Measurements from ENCODE around the gene TSKS. TPM values are rescaled to one million over a fixed set of nuclear protein-coding genes. Genes with fewer than 3 reads are reported as not detected.

TSKS gene
- total and polyA plus RNA-seq, 2 of the 13 experiments (the other 11 are each of a cell fraction or from before 2014, with no cell fraction given) = 0.03 TPM; not detected in 1

DNA sequence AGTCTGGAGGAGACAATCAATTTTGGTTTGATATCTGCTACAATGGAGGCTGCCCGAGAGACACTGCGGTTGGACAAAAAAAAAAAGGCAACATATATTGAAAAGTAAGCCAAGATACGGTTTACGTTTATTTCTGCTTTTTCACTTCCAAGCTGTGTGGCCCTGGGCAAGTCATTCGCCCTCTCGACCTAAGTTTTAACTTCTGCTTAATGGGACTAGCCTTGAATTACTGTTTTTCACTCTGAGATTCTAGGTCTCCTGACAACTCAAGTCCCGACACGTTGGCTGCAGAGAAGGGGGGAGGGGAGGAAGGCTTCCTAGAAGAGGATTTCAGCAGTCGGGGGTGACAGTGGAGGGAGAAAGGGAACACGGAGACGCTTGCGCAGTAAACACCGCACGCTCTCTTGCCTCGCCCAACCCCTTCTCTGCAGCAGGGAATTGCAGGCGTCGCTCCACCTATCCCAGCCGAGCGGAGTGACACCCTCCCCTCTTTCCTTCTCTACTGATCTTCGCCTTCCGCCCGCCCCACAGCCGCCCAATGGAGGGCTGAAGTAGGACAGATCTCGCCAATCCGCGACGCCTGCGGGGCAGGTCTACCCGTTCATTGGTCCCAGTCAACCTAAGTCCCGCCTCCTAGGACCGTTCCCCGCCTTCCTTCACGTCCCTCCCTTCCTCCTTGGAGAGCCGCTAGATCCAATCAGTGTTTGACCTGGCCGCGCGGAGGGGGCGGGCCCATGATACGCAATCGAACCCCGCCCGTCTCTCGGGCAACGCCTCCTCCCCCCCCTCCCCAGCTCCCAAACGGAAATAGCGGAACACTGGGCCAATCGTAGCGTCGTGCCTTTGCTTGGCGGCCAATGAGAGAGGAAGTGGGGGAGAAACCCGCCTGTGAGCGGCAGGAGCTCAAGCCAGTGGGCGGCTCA is 3.2 kb upstream of the TSKS start (continued):
- TF ChIP-seq PCBP1 (IDR thresholded peaks at IDR 0.05; ENCODE audit: borderline replicate concordance, low read depth, low read length) (0 out of 2 replicates have a peak, but pooled peaks have one; percentile 55), ZNF746 (CRISPR knock-in tag; IDR thresholded peaks at IDR 0.05) (no peak), NFYB (CRISPR knock-in tag; IDR thresholded peaks at IDR 0.05) (peak; percentile 98), ELF1 (CRISPR knock-in tag; IDR thresholded peaks at IDR 0.05) (peak; percentile 77), BORCS8-MEF2B (CRISPR knock-in tag; IDR thresholded peaks at IDR 0.05) (peak; percentile 60; the same call in 1 of the 2 replicates), ZNF235 (CRISPR knock-in tag; IDR thresholded peaks at IDR 0.05; ENCODE audit: borderline replicate concordance) (no peak), NR2C2 (CRISPR knock-in tag; IDR thresholded peaks at IDR 0.05; ENCODE audit: borderline replicate concordance) (peak; percentile 28; the same call in 1 of the 2 replicates), NR1H2 (CRISPR knock-in tag; IDR thresholded peaks at IDR 0.05; ENCODE audit: borderline replicate concordance, low read depth) (no peak), POLR2A (IDR thresholded peaks at IDR 0.05; ENCODE audit: insufficient read depth in 1 of 2, low read depth in 2 of 2, low read length in 2 of 2) (peak; percentile 68 to 89), CHD4 (IDR thresholded peaks at IDR 0.05; ENCODE audit: borderline replicate concordance, low read length) (peak; percentile 54; the same call in 1 of the 2 replicates), ZNF432 (CRISPR knock-in tag; IDR thresholded peaks at IDR 0.05; ENCODE audit: borderline replicate concordance) (no peak), SP4 (CRISPR knock-in tag; IDR thresholded peaks at IDR 0.05) (peak; percentile 95), CREB1 (IDR thresholded peaks at IDR 0.05) (peak; percentile 82), CREB1 (CRISPR knock-in tag; IDR thresholded peaks at IDR 0.05) (peak; percentile 94), ELF4 (CRISPR knock-in tag; IDR thresholded peaks at IDR 0.05; ENCODE audit: borderline replicate concordance) (peak; percentile 70; the same call in 1 of the 2 replicates), FOXA3 (CRISPR knock-in tag; IDR thresholded peaks at IDR 0.05) (peak; percentile 48), HNF4G (IDR thresholded peaks at IDR 0.05; ENCODE audit: borderline replicate concordance, low read depth, low read length) (no peak), HNF4G (CRISPR knock-in tag; IDR thresholded peaks at IDR 0.05; ENCODE audit: borderline replicate concordance, low read depth) (no peak)
- TF ChIP-seq, protein P1, sequence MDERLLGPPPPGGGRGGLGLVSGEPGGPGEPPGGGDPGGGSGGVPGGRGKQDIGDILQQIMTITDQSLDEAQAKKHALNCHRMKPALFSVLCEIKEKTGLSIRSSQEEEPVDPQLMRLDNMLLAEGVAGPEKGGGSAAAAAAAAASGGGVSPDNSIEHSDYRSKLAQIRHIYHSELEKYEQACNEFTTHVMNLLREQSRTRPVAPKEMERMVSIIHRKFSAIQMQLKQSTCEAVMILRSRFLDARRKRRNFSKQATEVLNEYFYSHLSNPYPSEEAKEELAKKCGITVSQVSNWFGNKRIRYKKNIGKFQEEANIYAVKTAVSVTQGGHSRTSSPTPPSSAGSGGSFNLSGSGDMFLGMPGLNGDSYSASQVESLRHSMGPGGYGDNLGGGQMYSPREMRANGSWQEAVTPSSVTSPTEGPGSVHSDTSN (CRISPR knock-in tag; IDR thresholded peaks at IDR 0.05) = peak; percentile 93
- TF ChIP-seq, protein P2, sequence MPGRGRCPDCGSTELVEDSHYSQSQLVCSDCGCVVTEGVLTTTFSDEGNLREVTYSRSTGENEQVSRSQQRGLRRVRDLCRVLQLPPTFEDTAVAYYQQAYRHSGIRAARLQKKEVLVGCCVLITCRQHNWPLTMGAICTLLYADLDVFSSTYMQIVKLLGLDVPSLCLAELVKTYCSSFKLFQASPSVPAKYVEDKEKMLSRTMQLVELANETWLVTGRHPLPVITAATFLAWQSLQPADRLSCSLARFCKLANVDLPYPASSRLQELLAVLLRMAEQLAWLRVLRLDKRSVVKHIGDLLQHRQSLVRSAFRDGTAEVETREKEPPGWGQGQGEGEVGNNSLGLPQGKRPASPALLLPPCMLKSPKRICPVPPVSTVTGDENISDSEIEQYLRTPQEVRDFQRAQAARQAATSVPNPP (CRISPR knock-in tag; IDR thresholded peaks at IDR 0.05) = no peak
- TF ChIP-seq, protein P3, sequence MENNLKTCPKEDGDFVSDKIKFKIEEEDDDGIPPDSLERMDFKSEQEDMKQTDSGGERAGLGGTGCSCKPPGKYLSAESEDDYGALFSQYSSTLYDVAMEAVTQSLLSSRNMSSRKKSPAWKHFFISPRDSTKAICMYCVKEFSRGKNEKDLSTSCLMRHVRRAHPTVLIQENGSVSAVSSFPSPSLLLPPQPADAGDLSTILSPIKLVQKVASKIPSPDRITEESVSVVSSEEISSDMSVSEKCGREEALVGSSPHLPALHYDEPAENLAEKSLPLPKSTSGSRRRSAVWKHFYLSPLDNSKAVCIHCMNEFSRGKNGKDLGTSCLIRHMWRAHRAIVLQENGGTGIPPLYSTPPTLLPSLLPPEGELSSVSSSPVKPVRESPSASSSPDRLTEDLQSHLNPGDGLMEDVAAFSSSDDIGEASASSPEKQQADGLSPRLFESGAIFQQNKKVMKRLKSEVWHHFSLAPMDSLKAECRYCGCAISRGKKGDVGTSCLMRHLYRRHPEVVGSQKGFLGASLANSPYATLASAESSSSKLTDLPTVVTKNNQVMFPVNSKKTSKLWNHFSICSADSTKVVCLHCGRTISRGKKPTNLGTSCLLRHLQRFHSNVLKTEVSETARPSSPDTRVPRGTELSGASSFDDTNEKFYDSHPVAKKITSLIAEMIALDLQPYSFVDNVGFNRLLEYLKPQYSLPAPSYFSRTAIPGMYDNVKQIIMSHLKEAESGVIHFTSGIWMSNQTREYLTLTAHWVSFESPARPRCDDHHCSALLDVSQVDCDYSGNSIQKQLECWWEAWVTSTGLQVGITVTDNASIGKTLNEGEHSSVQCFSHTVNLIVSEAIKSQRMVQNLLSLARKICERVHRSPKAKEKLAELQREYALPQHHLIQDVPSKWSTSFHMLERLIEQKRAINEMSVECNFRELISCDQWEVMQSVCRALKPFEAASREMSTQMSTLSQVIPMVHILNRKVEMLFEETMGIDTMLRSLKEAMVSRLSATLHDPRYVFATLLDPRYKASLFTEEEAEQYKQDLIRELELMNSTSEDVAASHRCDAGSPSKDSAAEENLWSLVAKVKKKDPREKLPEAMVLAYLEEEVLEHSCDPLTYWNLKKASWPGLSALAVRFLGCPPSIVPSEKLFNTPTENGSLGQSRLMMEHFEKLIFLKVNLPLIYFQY (CRISPR knock-in tag; IDR thresholded peaks at IDR 0.05; ENCODE audit: borderline replicate concordance) = no peak
- TF ChIP-seq, protein P4, sequence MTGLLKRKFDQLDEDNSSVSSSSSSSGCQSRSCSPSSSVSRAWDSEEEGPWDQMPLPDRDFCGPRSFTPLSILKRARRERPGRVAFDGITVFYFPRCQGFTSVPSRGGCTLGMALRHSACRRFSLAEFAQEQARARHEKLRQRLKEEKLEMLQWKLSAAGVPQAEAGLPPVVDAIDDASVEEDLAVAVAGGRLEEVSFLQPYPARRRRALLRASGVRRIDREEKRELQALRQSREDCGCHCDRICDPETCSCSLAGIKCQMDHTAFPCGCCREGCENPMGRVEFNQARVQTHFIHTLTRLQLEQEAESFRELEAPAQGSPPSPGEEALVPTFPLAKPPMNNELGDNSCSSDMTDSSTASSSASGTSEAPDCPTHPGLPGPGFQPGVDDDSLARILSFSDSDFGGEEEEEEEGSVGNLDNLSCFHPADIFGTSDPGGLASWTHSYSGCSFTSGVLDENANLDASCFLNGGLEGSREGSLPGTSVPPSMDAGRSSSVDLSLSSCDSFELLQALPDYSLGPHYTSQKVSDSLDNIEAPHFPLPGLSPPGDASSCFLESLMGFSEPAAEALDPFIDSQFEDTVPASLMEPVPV (CRISPR knock-in tag; IDR thresholded peaks at IDR 0.05) = peak; percentile 66; the same call in 1 of the 2 replicates
